Liver (tissue), 9 donors: ENCODE results near the gene GAST. TPM values are rescaled to one million over a fixed set of nuclear protein-coding genes. Genes with fewer than 3 reads are reported as not detected.
A peak's percentile ranks its signal among the peaks of the same experiment; 100 is the strongest.

Experiments
- DNase-seq: peaks from one replicate; pipeline ENCODE4 v3.0.0-alpha.2; 2017; ENCODE audit warnings: low spot score
- H3K27ac ChIP-seq, 2 donors: one replicate each; pipeline ENCODE4 v1.7.0; 2013; ENCODE audit warnings: inconsistent platforms in 2 of 2, low read length in 2 of 2, control low read depth in 1 of 2, low read depth in 1 of 2, mild to moderate bottlenecking in 1 of 2
- H3K27me3 ChIP-seq, 4 donors: one replicate each; pipeline versions ENCODE4 v1.6.1 to v1.7.0; 2013; ENCODE audit warnings: low read length in 3 of 4, inconsistent platforms in 1 of 4, mild to moderate bottlenecking in 1 of 4, moderate library complexity in 1 of 4; ENCODE audit not compliant: control insufficient read depth in 4 of 4, insufficient read depth in 4 of 4
- H3K36me3 ChIP-seq, 4 donors: one replicate each; pipeline versions ENCODE4 v1.6.1 to v1.7.0; 2013; ENCODE audit warnings: low read length in 3 of 4, mild to moderate bottlenecking in 3 of 4, low read depth in 1 of 4, moderate library complexity in 1 of 4; ENCODE audit not compliant: control insufficient read depth in 4 of 4, insufficient read depth in 3 of 4
- H3K4me1 ChIP-seq, 4 donors: one replicate each; pipeline versions ENCODE4 v1.6.1 to v1.7.0; 2013; ENCODE audit warnings: low read length in 3 of 4, mild to moderate bottlenecking in 3 of 4, moderate library complexity in 1 of 4; ENCODE audit not compliant: control insufficient read depth in 4 of 4, insufficient read depth in 4 of 4
- H3K4me3 ChIP-seq, 3 donors: one replicate each; pipeline versions ENCODE4 v1.6.1 to v1.7.0; 2013; ENCODE audit warnings: low read length in 3 of 3, control low read depth in 1 of 3, low read depth in 1 of 3, mild to moderate bottlenecking in 1 of 3
- H3K9ac ChIP-seq, 2 donors: one replicate each; pipeline ENCODE4 v1.7.0; 2013; ENCODE audit warnings: low read length in 2 of 2, mild to moderate bottlenecking in 2 of 2, moderate library complexity in 2 of 2, control low read depth in 1 of 2, low read depth in 1 of 2
- H3K9me3 ChIP-seq, 4 donors: one replicate each; pipeline versions ENCODE4 v1.6.1 to v1.7.0; 2013; ENCODE audit warnings: low read length in 3 of 4; ENCODE audit not compliant: control insufficient read depth in 4 of 4
- ATF3 ChIP-seq: IDR thresholded peaks from 2 replicates; pipeline ENCODE4 v1.6.1; 2016; ENCODE audit warnings: antibody characterized with exemption
- CTCF ChIP-seq: fragments of 150-350 bp; IDR thresholded peaks from 2 replicates; pipeline ENCODE4 v1.5.1; 2017; ENCODE audit warnings: improper control_type of control experiment, low read depth, low read length; ENCODE audit not compliant: missing input control
- EGR1 ChIP-seq, 2 donors: IDR thresholded peaks; 2 replicates each; pipeline ENCODE4 v1.6.1; 2016 to 2018; ENCODE audit warnings: antibody characterized with exemption in 2 of 2, low read depth in 2 of 2
- FOXA1 ChIP-seq: IDR thresholded peaks from 2 replicates; pipeline ENCODE4 v1.6.1; 2016; ENCODE audit warnings: antibody characterized with exemption
- FOXA2 ChIP-seq: IDR thresholded peaks from 2 replicates; pipeline ENCODE4 v1.6.1; 2016; ENCODE audit warnings: antibody characterized with exemption
- GABPA ChIP-seq, 2 donors: IDR thresholded peaks in 1 of 2; conservative IDR thresholded peaks in 1 of 2; 2 replicates each; pipeline ENCODE4 v1.6.1; 2016; ENCODE audit warnings: antibody characterized with exemption in 2 of 2, mild to moderate bottlenecking in 1 of 2, moderate library complexity in 1 of 2
- HNF4A ChIP-seq, 2 donors: conservative IDR thresholded peaks; 2 replicates each; pipeline ENCODE4 v1.6.1; 2016; ENCODE audit warnings: antibody characterized with exemption in 2 of 2, mild to moderate bottlenecking in 2 of 2
- HNF4G ChIP-seq: IDR thresholded peaks from 2 replicates; pipeline ENCODE4 v1.6.1; 2016; ENCODE audit warnings: antibody characterized with exemption
- JUND ChIP-seq, 2 donors: IDR thresholded peaks; 2 replicates each; pipeline ENCODE4 v1.6.1; 2016; ENCODE audit warnings: antibody characterized with exemption in 2 of 2
- MAX ChIP-seq: IDR thresholded peaks from 2 replicates; pipeline ENCODE4 v1.6.1; 2016; ENCODE audit warnings: antibody characterized with exemption
- NR2F2 ChIP-seq: IDR thresholded peaks from 2 replicates; pipeline ENCODE4 v1.6.1; 2016; ENCODE audit warnings: antibody characterized with exemption
- RAD21 ChIP-seq, 2 donors: IDR thresholded peaks; 2 replicates each; pipeline ENCODE4 v1.6.1; 2016; ENCODE audit warnings: antibody characterized with exemption in 2 of 2, mild to moderate bottlenecking in 2 of 2
- REST ChIP-seq: IDR thresholded peaks from 2 replicates; pipeline ENCODE4 v1.6.1; 2016; ENCODE audit warnings: antibody characterized with exemption, mild to moderate bottlenecking
- RXRA ChIP-seq, 2 donors: IDR thresholded peaks; 2 replicates each; pipeline ENCODE4 v1.6.1; 2017 to 2018; ENCODE audit warnings: antibody characterized with exemption in 2 of 2, mild to moderate bottlenecking in 1 of 2
- SP1 ChIP-seq: IDR thresholded peaks from 2 replicates; pipeline ENCODE4 v1.6.1; 2018; ENCODE audit warnings: antibody characterized with exemption, mild to moderate bottlenecking
- TAF1 ChIP-seq: conservative IDR thresholded peaks from 2 replicates; pipeline ENCODE4 v1.6.1; 2016; ENCODE audit warnings: antibody characterized with exemption, mild to moderate bottlenecking
- YY1 ChIP-seq: IDR thresholded peaks from 2 replicates; pipeline ENCODE4 v1.6.1; 2016; ENCODE audit warnings: antibody characterized with exemption, mild to moderate bottlenecking
- ZBTB33 ChIP-seq: IDR thresholded peaks from 2 replicates; pipeline ENCODE4 v1.6.1; 2016; ENCODE audit warnings: antibody characterized with exemption
- WGBS: extraction: QIAGEN DNeasy Blood & Tissue Kit; methylation state at CpG from one replicate; pipeline ENCODE4 v1.1.7; 2013; 5-methylcytosine and 5-hydroxymethylcytosine counted together
- polyA plus RNA-seq, 2 donors: library from polyadenylated mRNA; stranded (reverse) in 1 of 2; unstranded in 1 of 2; fragments of 200-250 nt in 1 of 2; fragments of >200 nt in 1 of 2; fragmentation: Nextera tagmentation in 1 of 2; extraction: Ambion mirVana in 1 of 2; gene quantifications; one replicate each; pipeline versions ENCODE4 v1.2.1 to v1.2.3, GENCODE V29; 2013 to 2015
- total RNA-seq, 2 donors: library from RNA; depleted of rRNA; stranded (reverse); fragments of >200 nt; gene quantifications; one replicate each; pipeline ENCODE4 v1.2.3, GENCODE V29; 2014
- donor health status: healthy.
- donor health status: healthy.
- donor health status: healthy.
- donor health status: healthy.
- donor health status: healthy.

Gene GAST
- total and polyA plus RNA-seq, 4 donors, result not detected

- TF ChIP-seq SP1 (no peak), TAF1 (no peak), CTCF (peak; percentile 97), FOXA2 (no peak), FOXA1 (no peak), REST (no peak), EGR1 (IDR thresholded peaks at IDR 0.05; ENCODE audit: low read depth in 2 of 2) (no peak), RXRA (IDR thresholded peaks at IDR 0.05) (no peak), MAX (peak; percentile 47), JUND (IDR thresholded peaks at IDR 0.05) (no peak), RAD21 (IDR thresholded peaks at IDR 0.05) (peak; percentile 98 to 99), ATF3 (no peak), GABPA (IDR thresholded peaks at IDR 0.05 in 1 of 2, conservative IDR thresholded peaks at IDR 0.05 in 1 of 2) (no peak), HNF4G (no peak), NR2F2 (no peak), ZBTB33 (no peak), HNF4A (conservative IDR thresholded peaks at IDR 0.05) (no peak), YY1 (peak; percentile 37)
- no peak overlapping the region for H3K4me3 ChIP-seq
- peak; percentile 82 for DNase-seq
- no peak overlapping the region for H3K9ac ChIP-seq
- H3K9me3 ChIP-seq, result no peaks in the 10 kb centered on the region
- H3K36me3 ChIP-seq, result no peaks in the 10 kb centered on the region
- H3K27ac ChIP-seq, result no peak overlapping the region
- WGBS, result 32% methylated on average over 10 of the region's 10 CpGs
- peaks cover 4 to 16% (median 9%) of the 10 kb centered on the region in 4 donors for H3K4me1 ChIP-seq
- peaks cover 0 to 5% (median 0%) of the 10 kb centered on the region in 4 donors for H3K27me3 ChIP-seq
Measured at GRCh38 chr17:41738077-41738800, 26.1 kb downstream of the GAST start.
